WERI-Rb-1 (cell line): ENCODE measurements around the gene MEP1A.
"Not testable (repeated sequence)": the region's sequence is repeated elsewhere in the genome, so short reads cannot be mapped to it uniquely, and the experiment has no call there.

Experiments
- DNase-seq: peaks from one replicate; pipeline ENCODE4 v3.0.0-alpha.2; 2020
- H3K27ac ChIP-seq: fragments of 250-450 bp; sonication (Bioruptor Pico); 2 replicates; pipeline ENCODE4 v1.5.1; 2020; ENCODE audit warnings: mild to moderate bottlenecking, moderate library complexity
- H3K27me3 ChIP-seq: fragments of 250-450 bp; sonication (Bioruptor Pico); 2 replicates; pipeline ENCODE4 v1.5.1; 2021; ENCODE audit warnings: mild to moderate bottlenecking, low read depth, moderate library complexity; ENCODE audit not compliant: insufficient read depth, severe bottlenecking
- H3K36me3 ChIP-seq: fragments of 250-450 bp; sonication (Bioruptor Pico); 2 replicates; pipeline ENCODE4 v1.5.1; 2020; ENCODE audit warnings: mild to moderate bottlenecking, moderate library complexity
- H3K4me3 ChIP-seq: 2 replicates; pipeline ENCODE4 v1.5.1; 2011; ENCODE audit warnings: low read depth, mild to moderate bottlenecking, control low read depth, low read length
- H3K9me3 ChIP-seq: fragments of 250-450 bp; sonication (Bioruptor Pico); 2 replicates; pipeline ENCODE4 v1.5.1; 2021; ENCODE audit warnings: mild to moderate bottlenecking, moderate library complexity; ENCODE audit not compliant: severe bottlenecking
- CTCF ChIP-seq: IDR thresholded peaks from 2 replicates; pipeline ENCODE4 v1.5.1; 2011; ENCODE audit warnings: low read depth, mild to moderate bottlenecking, control low read depth, inconsistent platforms, low read length

Gene MEP1A

DNA sequence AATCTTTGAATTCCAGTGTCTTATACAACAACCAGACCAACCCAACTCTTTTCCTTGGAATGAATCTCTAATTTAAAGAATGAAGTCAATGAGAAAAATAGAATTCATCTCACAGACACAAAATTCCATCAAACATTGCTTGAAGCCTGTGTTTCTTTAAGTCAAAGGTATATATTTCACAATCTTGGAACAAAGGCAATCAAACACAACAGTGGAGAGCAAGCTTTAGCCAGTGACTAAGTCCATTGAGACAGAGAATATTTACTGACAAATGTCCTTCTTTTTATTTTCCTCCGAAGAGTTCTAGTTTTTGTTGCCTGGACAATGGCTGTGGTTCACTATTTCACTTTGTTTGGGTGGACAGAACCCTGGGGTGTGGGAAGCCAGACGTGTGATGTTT, 35.8 kb downstream of the MEP1A start:
- Histone ChIP-seq H3K36me3 (no peaks in the 10 kb centered on the region), H3K27ac (no peak overlapping the region), H3K9me3 (no peaks in the 10 kb centered on the region), H3K4me3 (no peak overlapping the region), H3K27me3 (no peaks in the 10 kb centered on the region)
- no peak for TF ChIP-seq CTCF
- no peak for DNase-seq

- no peaks in the 10 kb centered on the region for H3K27me3 ChIP-seq
- H3K4me3 ChIP-seq, result no peak overlapping the region
- H3K9me3 ChIP-seq, result no peaks in the 10 kb centered on the region
- H3K36me3 ChIP-seq, result no peaks in the 10 kb centered on the region
- no peak overlapping the region for H3K27ac ChIP-seq
- no peak for DNase-seq
- TF ChIP-seq CTCF, result no peak
These were observed 39.6 kb downstream of the MEP1A start for GRCh38 chr6:46832816-46833215.

DNA sequence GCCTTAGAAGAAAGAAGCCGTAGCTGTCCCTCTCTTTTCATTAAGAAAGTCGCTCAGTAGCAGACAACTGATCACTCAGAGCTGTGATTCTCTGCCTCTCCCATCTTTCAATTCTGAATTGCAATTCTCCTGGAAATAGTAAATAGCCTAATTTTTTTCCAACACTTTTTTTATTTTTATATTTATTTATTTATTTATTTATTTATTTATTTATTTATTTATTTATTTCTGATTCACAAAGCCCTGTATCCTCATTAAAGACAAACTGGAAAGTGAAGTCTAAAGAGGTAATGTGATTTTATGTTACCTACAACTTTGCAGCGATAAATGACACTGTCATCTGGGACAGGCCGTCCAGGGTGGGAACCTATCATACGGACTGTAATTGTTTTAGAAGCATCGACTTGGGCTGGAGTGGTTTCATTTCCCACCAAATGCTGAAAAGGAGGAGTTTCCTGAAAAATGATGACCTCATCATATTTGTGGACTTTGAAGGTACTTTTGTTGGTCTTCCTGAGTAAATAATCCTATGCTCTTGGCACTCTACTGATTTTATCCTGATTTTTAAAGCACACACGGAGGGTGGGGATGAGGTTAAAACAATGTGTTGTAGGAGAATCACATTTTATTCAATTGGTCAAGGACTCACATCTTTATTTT, 41.2 kb downstream of the MEP1A start:
- not testable (repeated sequence) for H3K4me3 ChIP-seq, H3K36me3 ChIP-seq, DNase-seq, H3K27ac ChIP-seq, H3K27me3 ChIP-seq, H3K9me3 ChIP-seq

GRCh38 chr6:46834991-46835390, 41.8 kb downstream of the MEP1A start:
- H3K27ac ChIP-seq, H3K4me3 ChIP-seq, DNase-seq, H3K9me3 ChIP-seq, H3K27me3 ChIP-seq, H3K36me3 ChIP-seq: not testable (repeated sequence)

DNA sequence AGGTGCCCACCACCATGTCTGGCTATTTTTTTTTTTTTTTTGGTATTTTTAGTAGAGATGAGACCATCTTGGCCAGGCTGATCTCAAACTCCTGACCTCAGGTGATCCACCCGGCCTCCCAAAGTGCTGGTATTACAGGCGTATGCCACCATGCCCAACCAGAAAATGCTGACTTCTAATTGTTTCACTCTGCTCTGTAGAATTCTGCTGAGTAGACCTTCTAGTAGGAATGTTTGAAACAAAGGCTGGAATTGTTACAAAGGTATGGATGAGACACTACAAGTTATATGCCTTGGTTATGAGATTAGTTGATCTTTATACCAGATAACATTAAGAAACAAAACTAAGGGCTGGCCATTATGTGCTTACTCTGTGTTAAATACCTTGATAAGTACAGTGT, 44.8 kb downstream of the MEP1A start:
- no peak for TF ChIP-seq CTCF
- no peak for DNase-seq
- no peak overlapping the region for H3K4me3 ChIP-seq

DNA sequence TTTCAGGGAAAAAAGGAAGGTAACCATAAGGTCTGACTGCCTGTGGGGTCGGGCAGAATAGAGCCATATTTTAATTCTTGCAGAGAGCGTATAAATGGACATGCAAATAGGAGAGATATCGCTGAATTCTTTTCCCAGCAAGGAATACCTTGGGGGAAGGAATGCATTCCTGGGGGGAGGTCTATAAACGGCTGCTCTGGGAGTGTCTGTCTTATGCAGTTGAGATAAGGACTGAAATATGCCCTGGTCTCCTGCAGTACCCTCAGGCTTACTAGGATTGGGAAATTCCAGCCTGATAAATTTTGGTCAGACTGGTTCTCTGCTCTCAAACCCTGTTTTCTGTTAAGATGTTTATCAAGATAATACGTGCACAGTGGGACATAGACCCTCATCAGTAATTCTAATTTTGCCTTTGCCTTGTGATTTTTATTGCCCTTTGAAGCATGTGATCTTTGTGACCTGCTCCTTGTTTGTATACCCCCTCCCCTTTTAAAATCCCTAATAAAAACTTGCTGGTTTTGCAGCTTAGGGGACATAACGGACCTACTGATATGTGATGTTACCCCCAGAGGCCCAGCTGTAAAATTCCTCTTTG, 49.2 kb downstream of the MEP1A start:
- not testable (repeated sequence) for H3K4me3 ChIP-seq, H3K27me3 ChIP-seq, H3K36me3 ChIP-seq, H3K27ac ChIP-seq, DNase-seq
- H3K9me3 ChIP-seq, result peaks cover 10% of the 10 kb centered on the region

More for the DNA sequence above, 44.8 kb downstream of the MEP1A start:
- no peaks in the 10 kb centered on the region for H3K27me3 ChIP-seq
- peaks cover 5% of the 10 kb centered on the region for H3K9me3 ChIP-seq
- H3K27ac ChIP-seq, result no peak overlapping the region
- no peaks in the 10 kb centered on the region for H3K36me3 ChIP-seq

- Histone ChIP-seq H3K27me3 (no peaks in the 10 kb centered on the region), H3K9me3 (peaks cover 10% of the 10 kb centered on the region), H3K4me3 (no peak overlapping the region), H3K36me3 (no peaks in the 10 kb centered on the region), H3K27ac (no peak overlapping the region)
- no peak for TF ChIP-seq CTCF
- no peak for DNase-seq
These were observed 51.9 kb downstream of the MEP1A start for GRCh38 chr6:46845126-46845525.
